ENCODE results near the gene ZNF718. TPM values are rescaled to one million over a fixed set of nuclear protein-coding genes. Genes with fewer than 3 reads are reported as not detected.
A peak's percentile ranks its signal among the peaks of the same experiment; 100 is the strongest.

ZNF718 gene
- polyA plus RNA-seq, 3 donors: 13.2 to 21.0 (median 20.0) TPM

GRCh38 chr4:212438-213188, 88.3 kb downstream of the ZNF718 start:
- peak; percentile 60 to 85 (median 74) for DNase-seq (ENCODE audit: extremely low read depth in 1 of 11, low read depth in 9 of 11, low spot score in 4 of 11)

- DNase-seq (ENCODE audit: extremely low read depth in 1 of 11, low read depth in 9 of 11, low spot score in 4 of 11): peak in 8 of 11 donors; percentile 4 to 32 (median 9)
These were observed 88.9 kb downstream of the ZNF718 start for GRCh38 chr4:213189-213535.

Other genes starting within 250 kb of the ZNF718 start
- gene ZNF595, start 71.2 kb upstream of the ZNF718 start, polyA plus RNA-seq (ENCODE audit: insufficient read length in 3 of 3): 10 to 100 TPM; 16.0 to 17.4 (median 16.4) TPM
- 1 to 10 TPM; 2.0 to 3.7 (median 3.5) TPM for gene ZNF732, start 181.0 kb downstream of the ZNF718 start, polyA plus RNA-seq (ENCODE audit: insufficient read length in 3 of 3)
- 10 to 100 TPM; 24.9 to 47.0 (median 30.0) TPM for gene ZNF141, start 213.3 kb downstream of the ZNF718 start, polyA plus RNA-seq (ENCODE audit: insufficient read length in 3 of 3)

Data from renal cortex interstitium (tissue), 11 donors.